Spleen (tissue), 7 donors: ENCODE data around the gene MLNR.

Source experiments
- POLR2A ChIP-seq, 3 donors: fragments of 450-650 bp; IDR thresholded peaks; one replicate each; pipeline ENCODE4 v1.5.1; 2017; ENCODE audit warnings: antibody characterized with exemption in 3 of 3, mild to moderate bottlenecking in 1 of 3
- POLR2AphosphoS5 ChIP-seq, 3 donors: sonication (generic); formaldehyde crosslinking; IDR thresholded peaks; one replicate each; pipeline ENCODE4 v1.5.1; 2017; ENCODE audit warnings: antibody characterized with exemption in 3 of 3
- TF ChIP-seq, protein P1 (sequence below), 11 experiments: fragments of 200-600 bp in 7 of 11; fragments of 450-650 bp in 4 of 11; sonication (generic) in 4 of 11; IDR thresholded peaks in 8 of 11; conservative IDR thresholded peaks in 3 of 11; 1 replicate in 7 of 11; 2 replicates in 4 of 11; pipeline versions ENCODE4 v1.4.0 to v1.8.0; 2016 to 2021; ENCODE audit warnings: antibody characterized with exemption in 11 of 11, inconsistent platforms in 4 of 11, mild to moderate bottlenecking in 1 of 11
- donor health status: DM: no; HTN: no; CAD: no; lungs with moderate emphysema.
- donor health status: DM: no; HTN: no; CAD: no.
- donor health status: DM: no; HTN: no; CAD: no.

DNA sequence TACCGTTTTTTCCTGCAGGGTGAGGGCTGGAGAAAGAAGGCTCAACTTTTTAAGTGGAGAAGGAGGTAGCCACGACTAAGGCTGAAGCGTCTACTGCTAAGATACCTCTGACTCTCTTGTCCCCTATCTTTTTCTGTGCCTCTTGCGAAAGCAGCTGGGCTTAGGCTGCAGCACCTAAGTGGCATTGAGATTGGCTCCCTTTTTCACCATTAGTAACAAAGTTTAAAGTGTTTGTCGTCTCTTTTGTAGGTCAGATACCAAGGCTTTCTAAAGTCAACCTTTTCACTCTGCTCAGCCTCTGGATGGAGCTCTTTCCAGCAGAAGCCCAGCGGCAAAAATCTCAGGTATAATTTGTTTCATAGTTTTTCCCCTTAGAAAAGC is 28.5 kb downstream of the MLNR start:
- TF ChIP-seq, protein P1, sequence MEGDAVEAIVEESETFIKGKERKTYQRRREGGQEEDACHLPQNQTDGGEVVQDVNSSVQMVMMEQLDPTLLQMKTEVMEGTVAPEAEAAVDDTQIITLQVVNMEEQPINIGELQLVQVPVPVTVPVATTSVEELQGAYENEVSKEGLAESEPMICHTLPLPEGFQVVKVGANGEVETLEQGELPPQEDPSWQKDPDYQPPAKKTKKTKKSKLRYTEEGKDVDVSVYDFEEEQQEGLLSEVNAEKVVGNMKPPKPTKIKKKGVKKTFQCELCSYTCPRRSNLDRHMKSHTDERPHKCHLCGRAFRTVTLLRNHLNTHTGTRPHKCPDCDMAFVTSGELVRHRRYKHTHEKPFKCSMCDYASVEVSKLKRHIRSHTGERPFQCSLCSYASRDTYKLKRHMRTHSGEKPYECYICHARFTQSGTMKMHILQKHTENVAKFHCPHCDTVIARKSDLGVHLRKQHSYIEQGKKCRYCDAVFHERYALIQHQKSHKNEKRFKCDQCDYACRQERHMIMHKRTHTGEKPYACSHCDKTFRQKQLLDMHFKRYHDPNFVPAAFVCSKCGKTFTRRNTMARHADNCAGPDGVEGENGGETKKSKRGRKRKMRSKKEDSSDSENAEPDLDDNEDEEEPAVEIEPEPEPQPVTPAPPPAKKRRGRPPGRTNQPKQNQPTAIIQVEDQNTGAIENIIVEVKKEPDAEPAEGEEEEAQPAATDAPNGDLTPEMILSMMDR (IDR thresholded peaks at IDR 0.05 in 8 of 11, conservative IDR thresholded peaks at IDR 0.05 in 3 of 11), result no peak
- TF ChIP-seq POLR2A (IDR thresholded peaks at IDR 0.05), result no peak
- no peak for TF ChIP-seq POLR2AphosphoS5 (IDR thresholded peaks at IDR 0.05)
